ENCODE measurements around the gene FAM209A.
"Not testable (repeated sequence)": the region's sequence is repeated elsewhere in the genome, so short reads cannot be mapped to it uniquely, and the experiment has no call there.

DNA sequence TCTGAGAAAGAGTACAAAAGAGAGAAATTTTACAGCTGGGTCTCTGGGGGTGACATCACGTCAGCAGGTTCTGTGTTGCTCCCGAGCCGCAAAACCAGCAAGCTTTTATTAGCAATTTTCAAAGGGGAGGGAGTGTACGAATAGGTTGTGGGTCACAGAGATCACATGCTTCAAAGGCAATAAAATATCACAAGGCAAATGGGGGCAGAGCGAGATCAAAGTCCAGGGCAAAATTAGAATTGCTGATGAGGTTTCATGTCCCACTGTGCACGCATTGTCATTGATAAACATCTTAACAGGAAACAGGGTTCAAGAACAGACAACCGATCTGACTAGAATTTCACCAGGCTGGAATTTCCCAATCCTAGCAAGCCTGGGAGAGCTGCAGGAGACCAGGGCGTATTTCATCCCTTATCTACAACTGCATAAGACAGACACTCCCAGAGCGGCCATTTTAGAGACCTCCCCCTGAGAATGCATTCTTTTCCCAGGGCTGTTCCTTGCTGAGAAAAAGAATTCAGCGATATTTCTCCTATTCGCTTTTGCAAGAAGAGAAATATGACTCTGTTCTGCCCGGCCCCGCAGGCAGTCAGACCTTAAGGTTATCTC, 3.7 kb upstream of the FAM209A start:
- TF ChIP-seq, protein P1, sequence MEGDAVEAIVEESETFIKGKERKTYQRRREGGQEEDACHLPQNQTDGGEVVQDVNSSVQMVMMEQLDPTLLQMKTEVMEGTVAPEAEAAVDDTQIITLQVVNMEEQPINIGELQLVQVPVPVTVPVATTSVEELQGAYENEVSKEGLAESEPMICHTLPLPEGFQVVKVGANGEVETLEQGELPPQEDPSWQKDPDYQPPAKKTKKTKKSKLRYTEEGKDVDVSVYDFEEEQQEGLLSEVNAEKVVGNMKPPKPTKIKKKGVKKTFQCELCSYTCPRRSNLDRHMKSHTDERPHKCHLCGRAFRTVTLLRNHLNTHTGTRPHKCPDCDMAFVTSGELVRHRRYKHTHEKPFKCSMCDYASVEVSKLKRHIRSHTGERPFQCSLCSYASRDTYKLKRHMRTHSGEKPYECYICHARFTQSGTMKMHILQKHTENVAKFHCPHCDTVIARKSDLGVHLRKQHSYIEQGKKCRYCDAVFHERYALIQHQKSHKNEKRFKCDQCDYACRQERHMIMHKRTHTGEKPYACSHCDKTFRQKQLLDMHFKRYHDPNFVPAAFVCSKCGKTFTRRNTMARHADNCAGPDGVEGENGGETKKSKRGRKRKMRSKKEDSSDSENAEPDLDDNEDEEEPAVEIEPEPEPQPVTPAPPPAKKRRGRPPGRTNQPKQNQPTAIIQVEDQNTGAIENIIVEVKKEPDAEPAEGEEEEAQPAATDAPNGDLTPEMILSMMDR (IDR thresholded peaks at IDR 0.05): not testable (repeated sequence)
- not testable (repeated sequence) for TF ChIP-seq POLR2A (IDR thresholded peaks at IDR 0.05)

All from breast epithelium (tissue), 3 donors.